Kidney glomerular epithelial cell (primary cell): ENCODE measurements around the gene NLRP10.
"Not testable (repeated sequence)": the region's sequence is repeated elsewhere in the genome, so short reads cannot be mapped to it uniquely, and the experiment has no call there.

ENCODE experiments used
- DNase-seq: peaks from one replicate; lab custom pipeline; 2025; lab: John Stamatoyannopoulos, UW

The NLRP10 gene

GRCh38 chr11:7965386-7965785 lies at the start of gene NLRP10:
Gene NLRP10, minus strand, starts transcription at chr11:7965447. Its CDS starts 1,952 bp downstream, at chr11:7963495.
- DNase-seq = peak; percentile 62

DNA sequence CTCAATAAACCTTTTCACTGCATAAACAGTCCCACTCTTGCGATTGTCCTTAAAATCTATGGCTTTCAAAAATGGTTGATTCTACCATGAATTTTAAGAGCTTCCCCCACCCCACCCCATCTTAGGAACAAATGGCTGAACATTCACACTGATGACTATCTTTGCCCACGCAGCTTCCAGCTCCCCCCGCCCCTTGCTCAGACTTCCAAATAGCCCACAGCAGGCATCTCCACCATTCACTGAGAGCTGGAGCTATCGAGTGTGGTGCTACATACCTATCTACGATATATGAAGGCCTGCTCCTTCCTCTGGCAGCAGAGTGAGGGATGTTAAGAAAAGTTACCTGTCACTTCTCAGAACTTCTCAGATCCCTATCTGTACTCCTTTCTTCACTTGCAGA lies 48.6 kb upstream of the NLRP10 start:
- DNase-seq = no peak

DNA sequence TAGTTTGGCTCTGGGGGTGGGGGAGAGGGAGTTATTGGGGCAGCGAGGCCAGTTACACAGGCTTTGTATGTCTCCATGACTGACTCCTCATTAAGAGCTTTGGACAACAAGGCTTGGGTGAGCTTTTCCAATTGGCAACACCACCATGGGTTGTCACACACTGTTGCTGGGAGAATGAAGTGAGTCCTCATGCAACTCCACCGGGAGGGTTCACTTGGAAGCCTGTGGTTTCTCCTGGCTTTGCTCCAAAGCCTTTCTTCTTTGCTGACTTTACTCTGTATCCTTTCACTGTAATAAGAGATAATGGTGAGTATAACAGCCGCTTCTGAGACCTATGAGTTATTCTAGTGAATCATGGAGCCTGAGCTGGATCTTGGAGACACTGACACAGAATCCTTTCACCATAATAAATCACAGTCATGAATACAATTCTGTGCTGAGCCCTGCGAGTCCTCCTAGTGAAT lies 46.8 kb upstream of the NLRP10 start:
- DNase-seq = peak; percentile 98

GRCh38 chr11:8011371-8011770 lies 46.1 kb upstream of the NLRP10 start:
- no peak for DNase-seq

DNA sequence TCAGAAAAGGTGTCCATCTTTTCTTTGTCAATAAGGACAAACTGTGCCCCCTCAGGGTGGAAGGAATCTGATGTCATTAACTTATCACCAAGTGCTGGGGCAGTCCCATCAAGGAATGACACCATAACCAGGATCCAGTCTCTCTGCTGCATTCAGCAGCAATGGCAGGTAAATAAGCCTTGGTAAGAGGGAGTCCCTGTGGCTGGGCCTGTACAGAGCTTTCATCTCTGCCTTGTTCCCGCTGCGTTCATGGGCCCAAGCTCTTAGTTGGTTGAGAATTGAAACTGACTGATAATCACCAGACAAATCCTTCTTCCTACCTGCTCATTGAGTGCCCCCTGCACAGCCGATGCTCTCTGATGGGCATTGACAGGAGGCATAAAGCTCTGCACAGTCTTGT lies 44.6 kb upstream of the NLRP10 start:
- DNase-seq = no peak

GRCh38 chr11:8008212-8008611 lies 43.0 kb upstream of the NLRP10 start:
- no peak for DNase-seq

- peak; percentile 73 for DNase-seq
Observed at GRCh38 chr11:8006349-8006977, 41.2 kb upstream of the NLRP10 start.

GRCh38 chr11:8005556-8005955 lies 40.3 kb upstream of the NLRP10 start:
- no peak for DNase-seq

GRCh38 chr11:8004008-8004407 lies 38.8 kb upstream of the NLRP10 start:
- no peak for DNase-seq

- DNase-seq = no peak
Observed at GRCh38 chr11:8003187-8003586, 37.9 kb upstream of the NLRP10 start.

GRCh38 chr11:8002676-8003075 lies 37.4 kb upstream of the NLRP10 start:
- no peak for DNase-seq

GRCh38 chr11:8000390-8000789 lies 35.1 kb upstream of the NLRP10 start:
- DNase-seq = no peak

DNA sequence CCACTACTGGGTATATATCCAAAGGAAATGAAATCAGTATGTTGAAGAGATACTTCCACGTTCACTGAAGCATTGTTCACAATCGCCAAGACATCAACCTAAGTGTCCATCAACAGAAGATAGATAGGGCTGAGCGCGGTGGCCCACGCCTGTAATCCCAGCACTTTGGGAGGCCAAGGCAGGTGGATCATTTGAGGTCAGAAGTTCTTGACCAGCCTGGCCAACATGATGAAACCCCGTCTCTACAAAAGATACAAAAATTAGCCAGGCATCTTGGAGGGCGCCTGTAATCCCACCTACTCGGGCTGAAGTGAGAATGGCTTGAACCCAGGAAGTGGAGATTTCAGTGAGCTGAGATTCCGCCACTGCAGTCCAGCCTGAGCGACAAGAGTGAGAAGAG lies 34.5 kb upstream of the NLRP10 start:
- DNase-seq = no peak

- no peak for DNase-seq
Observed at GRCh38 chr11:7994581-7995278, 29.5 kb upstream of the NLRP10 start.

DNA sequence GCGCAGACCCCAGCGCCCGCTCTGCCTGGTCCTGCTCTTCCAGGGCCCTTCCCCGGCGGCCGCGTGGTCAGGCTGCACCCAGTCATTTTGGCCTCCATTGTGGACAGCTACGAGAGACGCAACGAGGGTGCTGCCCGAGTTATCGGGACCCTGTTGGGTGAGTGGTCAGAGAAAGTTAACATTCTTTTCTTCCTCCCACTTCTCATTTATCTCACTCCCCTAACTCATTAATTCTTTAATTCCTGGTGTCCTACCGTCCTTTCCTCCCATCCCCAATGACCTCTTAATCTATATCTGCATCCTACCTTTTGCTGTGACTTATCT lies 22.3 kb upstream of the NLRP10 start:
- DNase-seq = not testable (repeated sequence)

- peak; percentile 100 for DNase-seq
Observed at GRCh38 chr11:7986768-7987559, 21.7 kb upstream of the NLRP10 start, which contains the start of gene EIF3F. Gene EIF3F, plus strand, starts transcription at chr11:7987337. Its CDS starts 16 bp downstream, at chr11:7987353.

- no peak for DNase-seq
Observed at GRCh38 chr11:7983832-7984590, 18.8 kb upstream of the NLRP10 start.

GRCh38 chr11:7982582-7983119 lies 17.4 kb upstream of the NLRP10 start:
- no peak for DNase-seq

- DNase-seq = no peak
Observed at GRCh38 chr11:7981619-7982157, 16.4 kb upstream of the NLRP10 start.

DNA sequence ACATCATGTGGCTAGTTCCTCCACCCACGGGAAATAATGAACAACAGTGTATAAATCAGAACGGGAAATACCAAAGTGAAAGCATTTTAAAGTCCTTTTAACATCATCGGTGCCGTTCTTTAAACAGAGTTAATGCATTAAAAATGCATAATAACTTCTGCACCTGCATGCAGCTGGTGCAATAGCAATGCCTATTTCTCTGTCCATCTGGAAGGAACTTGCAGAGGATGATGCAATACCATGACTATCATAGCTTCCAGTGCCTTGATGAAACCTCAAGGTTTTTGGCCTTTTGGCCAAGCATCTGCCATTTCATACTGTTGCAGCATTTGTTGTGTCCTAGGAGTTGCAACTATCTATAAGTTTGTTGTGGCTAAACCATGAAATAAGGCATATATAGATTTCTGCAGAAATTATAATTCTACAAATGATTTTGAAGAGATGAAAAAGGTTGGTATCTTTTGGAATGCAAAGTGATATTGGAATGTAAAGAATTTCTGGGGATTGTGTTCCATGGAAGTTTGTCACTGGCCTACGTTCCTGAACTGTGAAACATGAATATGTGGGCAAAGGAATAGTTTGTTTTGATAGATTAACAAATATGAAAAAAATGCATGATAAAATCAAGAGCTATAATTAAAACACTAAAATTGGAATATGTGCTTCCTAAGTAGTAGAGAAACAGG lies 12.1 kb upstream of the NLRP10 start:
- peak; percentile 71 for DNase-seq

DNA sequence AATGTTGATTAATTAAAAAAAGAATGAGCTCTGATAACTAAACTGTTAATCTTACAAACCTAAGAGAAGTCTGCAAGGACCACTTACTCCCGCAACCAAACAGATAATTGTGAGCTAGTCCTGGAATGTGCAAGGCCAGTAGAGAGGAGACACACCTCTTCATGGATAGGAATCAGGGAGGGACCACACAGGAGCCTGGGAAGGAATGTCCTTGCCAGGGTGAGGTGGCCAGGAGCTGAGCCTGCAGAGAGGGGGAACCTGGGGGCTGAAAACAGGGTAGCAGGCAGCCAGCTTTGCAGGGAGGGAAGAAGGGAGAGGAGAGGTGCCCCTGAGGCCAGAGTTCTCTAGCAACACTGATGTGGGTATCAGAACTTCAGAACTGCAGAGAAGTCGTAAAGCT lies 9.4 kb upstream of the NLRP10 start:
- no peak for DNase-seq
